Lung (tissue), 12 donors: ENCODE measurements around the gene NPAS3. TPM values are rescaled to one million over a fixed set of nuclear protein-coding genes. Genes with fewer than 3 reads are reported as not detected.
A peak's percentile ranks its signal among the peaks of the same experiment; 100 is the strongest.

Source experiments
- ATAC-seq: fragments of 200-7000 bp; cut with Tn5 transposase; one replicate; pipeline ENCODE4 v1.9.1; 2020; ENCODE audit warnings: moderate number of reproducible peaks; ENCODE audit not compliant: insufficient read depth, low FRiP score
- DNase-seq, 3 donors: peaks; one replicate each; pipeline ENCODE4 v3.0.0-alpha.2; 2013 to 2017
- H3K27ac ChIP-seq, 2 donors: one replicate each; pipeline ENCODE4 v1.5.1; 2013; ENCODE audit warnings: mild to moderate bottlenecking in 2 of 2, moderate library complexity in 2 of 2, control low read depth in 1 of 2, inconsistent platforms in 1 of 2, low read depth in 1 of 2, low read length in 1 of 2
- H3K27me3 ChIP-seq, 3 donors: one replicate each; pipeline ENCODE4 v1.5.1; 2013; ENCODE audit warnings: low read length in 2 of 3; ENCODE audit not compliant: control insufficient read depth in 3 of 3, insufficient read depth in 3 of 3
- H3K36me3 ChIP-seq, 4 donors: one replicate each; pipeline ENCODE4 v1.5.1; 2013; ENCODE audit warnings: low read length in 4 of 4, mild to moderate bottlenecking in 1 of 4, moderate library complexity in 1 of 4; ENCODE audit not compliant: control insufficient read depth in 4 of 4, insufficient read depth in 4 of 4
- H3K4me1 ChIP-seq, 5 donors: one replicate each; pipeline ENCODE4 v1.5.1; 2013; ENCODE audit warnings: low read length in 5 of 5, mild to moderate bottlenecking in 2 of 5, moderate library complexity in 1 of 5; ENCODE audit not compliant: control insufficient read depth in 5 of 5, insufficient read depth in 5 of 5
- H3K4me3 ChIP-seq: one replicate; pipeline ENCODE4 v1.5.1; 2013; ENCODE audit warnings: mild to moderate bottlenecking, control low read depth, moderate library complexity
- H3K9ac ChIP-seq, 2 donors: one replicate each; pipeline ENCODE4 v1.5.1; 2013; ENCODE audit warnings: low read length in 2 of 2, control low read depth in 1 of 2; ENCODE audit not compliant: insufficient read depth in 1 of 2
- H3K9me3 ChIP-seq, 4 donors: one replicate each; pipeline ENCODE4 v1.5.1; 2013; ENCODE audit warnings: low read length in 3 of 4, mild to moderate bottlenecking in 1 of 4, moderate library complexity in 1 of 4; ENCODE audit not compliant: control insufficient read depth in 4 of 4, insufficient read depth in 3 of 4
- CTCF ChIP-seq: IDR thresholded peaks from 2 replicates; pipeline ENCODE4 v1.5.1; 2012; ENCODE audit warnings: mild to moderate bottlenecking; ENCODE audit errors: control extremely low read depth, extremely low read depth
- WGBS, 2 donors: extraction: QIAGEN DNeasy Blood & Tissue Kit; methylation state at CpG; one replicate each; pipeline ENCODE4 v1.1.7; 2013; 5-methylcytosine and 5-hydroxymethylcytosine counted together
- polyA plus RNA-seq, 2 donors: library from polyadenylated mRNA; stranded (reverse); fragments of 200-250 nt; gene quantifications; one replicate each; pipeline ENCODE4 v1.2.1, GENCODE V29; 2013
- total RNA-seq, 2 donors: library from RNA; depleted of rRNA in 1 of 2; stranded (reverse); fragments of >200 nt in 1 of 2; gene quantifications; one replicate each; pipeline ENCODE4 v1.2.1, GENCODE V29; 2014 to 2021
- donor health status: control.
- donor health status: control.
- donor health status: Bipolar disorder and iron deficiency.
- donor health status: healthy.
- donor health status: DM: yes; HTN: yes; CAD: no.

The NPAS3 gene
- total and polyA plus RNA-seq, 4 donors: 0.13 to 0.48 (median 0.33) TPM

GRCh38 chr14:32932914-32933628, 5.6 kb upstream of the NPAS3 start:
- 2% methylated on average over 49 to 59 of the region's 59 CpGs for WGBS, 2 donors
- no peak for ATAC-seq

GRCh38 chr14:32933629-32934072, 5.0 kb upstream of the NPAS3 start:
- Histone ChIP-seq H3K36me3 (no peaks in the 10 kb centered on the region), H3K27me3 (peaks cover 10 to 93% (median 86%) of the 10 kb centered on the region in 3 donors), H3K9me3 (no peaks in the 10 kb centered on the region), H3K4me1 (peaks cover 0 to 31% (median 13%) of the 10 kb centered on the region in 5 donors), H3K27ac (no peak overlapping the region), H3K9ac (no peak overlapping the region), H3K4me3 (no peak overlapping the region)
- WGBS, 2 donors: 2 to 3% methylated on average over 19 of the region's 19 CpGs
- TF ChIP-seq CTCF: no peak
- ATAC-seq: no peak
- peak in 2 of 3 donors; percentile 28 to 30 for DNase-seq

More at GRCh38 chr14:32932914-32933628, 5.6 kb upstream of the NPAS3 start:
- TF ChIP-seq CTCF: no peak
- Histone ChIP-seq H3K9ac (no peak overlapping the region), H3K4me3 (no peak overlapping the region), H3K27ac (no peak overlapping the region), H3K9me3 (no peaks in the 10 kb centered on the region), H3K4me1 (peaks cover 0 to 30% (median 13%) of the 10 kb centered on the region in 5 donors), H3K36me3 (no peaks in the 10 kb centered on the region), H3K27me3 (peaks cover 10 to 92% (median 85%) of the 10 kb centered on the region in 3 donors)
- DNase-seq: peak in 1 of 3 donors; percentile 23

DNA sequence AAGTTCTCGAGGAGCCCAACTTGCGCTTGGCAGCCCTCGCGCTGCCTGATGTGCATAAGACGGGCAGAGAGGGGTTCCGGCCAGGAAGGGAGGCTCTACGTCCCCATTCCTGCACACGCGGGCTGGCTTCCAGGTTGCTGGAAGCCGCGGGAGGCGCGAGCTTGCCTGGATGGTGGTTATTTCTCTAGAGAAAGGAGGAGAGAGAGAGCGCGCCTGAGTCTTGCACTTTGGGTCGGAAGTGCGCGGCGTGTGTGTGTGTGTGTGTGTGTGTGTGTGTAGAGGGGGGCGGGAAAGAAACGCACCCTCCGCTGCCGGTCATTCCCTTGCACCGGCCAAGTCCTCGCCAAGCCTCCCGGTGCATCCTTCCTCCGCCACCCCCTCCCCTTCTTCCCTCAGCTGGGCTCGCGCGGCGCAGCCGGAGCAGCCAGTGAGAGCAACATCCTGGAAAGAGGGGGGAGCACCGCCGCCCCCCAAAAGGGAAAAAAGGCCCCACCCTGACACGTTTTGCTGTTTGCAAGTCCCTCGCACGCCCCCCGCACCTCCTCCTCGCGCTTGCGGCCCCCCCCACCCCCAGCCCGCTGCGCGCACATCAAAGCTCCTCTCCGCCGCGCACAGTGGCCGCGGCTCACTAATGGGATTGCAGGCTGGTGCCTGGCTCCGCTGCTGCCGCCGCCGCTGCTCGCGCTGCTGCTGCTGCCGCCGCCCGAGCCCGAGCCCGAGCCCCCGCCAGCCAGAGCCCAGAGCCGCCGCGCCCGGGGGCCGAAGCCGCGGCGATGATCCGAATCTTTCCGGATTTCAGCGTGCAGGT, 4.4 kb upstream of the NPAS3 start:
- Histone ChIP-seq H3K4me1 (peaks cover 0 to 31% (median 13%) of the 10 kb centered on the region in 5 donors), H3K36me3 (no peaks in the 10 kb centered on the region), H3K9me3 (no peaks in the 10 kb centered on the region), H3K27ac (no peak overlapping the region), H3K9ac (no peak overlapping the region), H3K4me3 (no peak overlapping the region), H3K27me3 (peaks cover 10 to 88% (median 79%) of the 10 kb centered on the region in 3 donors)
- WGBS, 2 donors: 1 to 2% methylated on average over 59 to 72 of the region's 72 CpGs
- ATAC-seq (no peak), DNase-seq (peak; percentile 34 to 52 (median 39))
- TF ChIP-seq CTCF: no peak
